GM19397 (cell line): ENCODE data around the gene KLK1.
"Not testable (repeated sequence)": the region's sequence is repeated elsewhere in the genome, so short reads cannot be mapped to it uniquely, and the experiment has no call there.

ENCODE experiments used
- ATAC-seq: cut with Tn5 transposase; IDR thresholded peaks from one replicate; pipeline ENCODE4 v1.9.1; 2021; ENCODE audit warnings: mild to moderate bottlenecking, moderate library complexity; ENCODE audit not compliant: unreplicated experiment

Gene KLK1

DNA sequence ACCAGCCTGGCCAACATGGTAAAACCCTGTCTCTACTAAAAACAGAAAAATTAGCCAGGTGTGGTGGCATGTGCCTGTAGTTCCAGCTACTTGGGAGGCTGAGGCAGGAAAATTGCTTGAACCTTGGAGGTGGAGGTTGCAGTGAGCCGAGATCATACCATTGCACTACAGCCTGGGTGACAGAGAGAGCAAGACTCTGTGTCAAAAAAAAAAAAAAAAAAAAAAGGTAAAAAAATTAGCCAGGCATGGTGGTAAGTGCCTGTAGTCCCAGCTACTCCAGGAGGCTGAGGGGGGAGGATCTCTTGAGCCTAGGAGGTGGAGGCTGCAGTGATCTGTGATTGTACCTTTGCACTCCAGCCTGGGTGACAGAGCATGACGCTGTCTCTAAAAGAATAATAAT is 53.4 kb downstream of the KLK1 start, which contains the start of gene GPR32:
TSS of gene GPR32 (plus strand) at position 301 of the 400 bp plus-strand sequence. CDS start 137 bp downstream, outside the sequence.
- ATAC-seq = not testable (repeated sequence)
